Stimulated activated naive CD8-positive, alpha-beta T cell treated with anti-CD3 and anti-CD28 coated beads, Interleukin-15, Interleukin-2, amounts not matched to agents 100 ng/mL and 50 ng/mL, for 24 hours (primary cell): ENCODE data around the gene CACNA1C.

ENCODE experiments used
- H3K27ac Mint-ChIP-seq: one replicate; pipeline ENCODE4 v1.8.0; 2021; ENCODE audit warnings: mild to moderate bottlenecking, mixed read lengths
- H3K27me3 Mint-ChIP-seq: one replicate; pipeline ENCODE4 v1.8.0; 2021; ENCODE audit warnings: mixed read lengths
- H3K36me3 Mint-ChIP-seq: one replicate; pipeline ENCODE4 v1.8.0; 2021; ENCODE audit warnings: low read depth, mixed read lengths
- H3K4me1 Mint-ChIP-seq: one replicate; pipeline ENCODE4 v1.8.0; 2021; ENCODE audit warnings: low read depth, mixed read lengths
- H3K4me3 Mint-ChIP-seq: one replicate; pipeline ENCODE4 v1.8.0; 2021; ENCODE audit warnings: mild to moderate bottlenecking, mixed read lengths
- H3K9me3 Mint-ChIP-seq: one replicate; pipeline ENCODE4 v1.8.0; 2021; ENCODE audit warnings: mixed read lengths

CACNA1C gene

GRCh38 chr12:2493086-2493485 is 440.3 kb downstream of the CACNA1C start:
- Mint-ChIP-seq H3K9me3 (no peaks in the 10 kb centered on the region), H3K27me3 (peaks cover 15% of the 10 kb centered on the region), H3K27ac (no peak overlapping the region), H3K4me3 (no peak overlapping the region), H3K4me1 (no peaks in the 10 kb centered on the region), H3K36me3 (no peaks in the 10 kb centered on the region)

GRCh38 chr12:2494486-2495192 is 441.9 kb downstream of the CACNA1C start:
- Mint-ChIP-seq H3K4me1 (no peaks in the 10 kb centered on the region), H3K9me3 (no peaks in the 10 kb centered on the region), H3K27me3 (peaks cover 15% of the 10 kb centered on the region), H3K4me3 (no peak overlapping the region), H3K36me3 (no peaks in the 10 kb centered on the region), H3K27ac (no peak overlapping the region)

GRCh38 chr12:2495417-2496112 is 442.8 kb downstream of the CACNA1C start:
- H3K9me3 Mint-ChIP-seq, result no peaks in the 10 kb centered on the region
- H3K27me3 Mint-ChIP-seq, result peaks cover 16% of the 10 kb centered on the region
- no peak overlapping the region for H3K4me3 Mint-ChIP-seq
- H3K27ac Mint-ChIP-seq, result no peak overlapping the region
- H3K36me3 Mint-ChIP-seq, result no peaks in the 10 kb centered on the region
- no peaks in the 10 kb centered on the region for H3K4me1 Mint-ChIP-seq

- H3K4me1 Mint-ChIP-seq, result peaks cover 9% of the 10 kb centered on the region
- no peaks in the 10 kb centered on the region for H3K36me3 Mint-ChIP-seq
- no peaks in the 10 kb centered on the region for H3K9me3 Mint-ChIP-seq
- peaks cover 20% of the 10 kb centered on the region for H3K27me3 Mint-ChIP-seq
- no peak overlapping the region for H3K27ac Mint-ChIP-seq
- no peak overlapping the region for H3K4me3 Mint-ChIP-seq
Measured at GRCh38 chr12:2498964-2499500, 446.2 kb downstream of the CACNA1C start.

- H3K27ac Mint-ChIP-seq, result no peak overlapping the region
- peaks cover 9% of the 10 kb centered on the region for H3K4me1 Mint-ChIP-seq
- H3K9me3 Mint-ChIP-seq, result no peaks in the 10 kb centered on the region
- H3K36me3 Mint-ChIP-seq, result no peaks in the 10 kb centered on the region
- peaks cover 10% of the 10 kb centered on the region for H3K27me3 Mint-ChIP-seq
- no peak overlapping the region for H3K4me3 Mint-ChIP-seq
Measured at GRCh38 chr12:2501464-2502191, 448.8 kb downstream of the CACNA1C start.

- Mint-ChIP-seq H3K36me3 (no peaks in the 10 kb centered on the region), H3K27me3 (peaks cover 10% of the 10 kb centered on the region), H3K9me3 (no peaks in the 10 kb centered on the region), H3K4me1 (peaks cover 9% of the 10 kb centered on the region), H3K27ac (no peak overlapping the region), H3K4me3 (no peak overlapping the region)
Measured at GRCh38 chr12:2503036-2503435, 450.2 kb downstream of the CACNA1C start.

- no peaks in the 10 kb centered on the region for H3K9me3 Mint-ChIP-seq
- no peaks in the 10 kb centered on the region for H3K36me3 Mint-ChIP-seq
- no peak overlapping the region for H3K27ac Mint-ChIP-seq
- peaks cover 10% of the 10 kb centered on the region for H3K27me3 Mint-ChIP-seq
- H3K4me3 Mint-ChIP-seq, result no peak overlapping the region
- peaks cover 9% of the 10 kb centered on the region for H3K4me1 Mint-ChIP-seq
Measured at GRCh38 chr12:2503762-2504161, 451.0 kb downstream of the CACNA1C start.

GRCh38 chr12:2504577-2504976 is 451.8 kb downstream of the CACNA1C start:
- H3K36me3 Mint-ChIP-seq, result no peaks in the 10 kb centered on the region
- no peaks in the 10 kb centered on the region for H3K9me3 Mint-ChIP-seq

GRCh38 chr12:2507814-2508213 is 455.0 kb downstream of the CACNA1C start:
- no peak overlapping the region for H3K4me3 Mint-ChIP-seq
- H3K27me3 Mint-ChIP-seq, result no peaks in the 10 kb centered on the region
- H3K4me1 Mint-ChIP-seq, result no peaks in the 10 kb centered on the region
- no peaks in the 10 kb centered on the region for H3K36me3 Mint-ChIP-seq
- no peak overlapping the region for H3K27ac Mint-ChIP-seq
- no peaks in the 10 kb centered on the region for H3K9me3 Mint-ChIP-seq

More at GRCh38 chr12:2504577-2504976, 451.8 kb downstream of the CACNA1C start:
- Mint-ChIP-seq H3K4me3 (no peak overlapping the region), H3K27ac (no peak overlapping the region), H3K4me1 (peaks cover 9% of the 10 kb centered on the region), H3K27me3 (peaks cover 10% of the 10 kb centered on the region)

GRCh38 chr12:2509137-2509536 is 456.4 kb downstream of the CACNA1C start:
- H3K36me3 Mint-ChIP-seq, result no peaks in the 10 kb centered on the region
- no peak overlapping the region for H3K27ac Mint-ChIP-seq
- H3K4me1 Mint-ChIP-seq, result no peaks in the 10 kb centered on the region
- no peaks in the 10 kb centered on the region for H3K27me3 Mint-ChIP-seq
- no peak overlapping the region for H3K4me3 Mint-ChIP-seq
- H3K9me3 Mint-ChIP-seq, result no peaks in the 10 kb centered on the region

GRCh38 chr12:2510045-2510444 is 457.3 kb downstream of the CACNA1C start:
- Mint-ChIP-seq H3K4me1 (no peaks in the 10 kb centered on the region), H3K27ac (no peak overlapping the region), H3K9me3 (no peaks in the 10 kb centered on the region), H3K4me3 (no peak overlapping the region), H3K36me3 (no peaks in the 10 kb centered on the region), H3K27me3 (no peaks in the 10 kb centered on the region)

GRCh38 chr12:2513141-2514037 is 460.6 kb downstream of the CACNA1C start:
- no peaks in the 10 kb centered on the region for H3K4me1 Mint-ChIP-seq
- H3K36me3 Mint-ChIP-seq, result no peaks in the 10 kb centered on the region
- H3K27me3 Mint-ChIP-seq, result no peaks in the 10 kb centered on the region
- no peak overlapping the region for H3K4me3 Mint-ChIP-seq
- H3K9me3 Mint-ChIP-seq, result no peaks in the 10 kb centered on the region
- no peak overlapping the region for H3K27ac Mint-ChIP-seq

- no peaks in the 10 kb centered on the region for H3K36me3 Mint-ChIP-seq
- no peaks in the 10 kb centered on the region for H3K27me3 Mint-ChIP-seq
- H3K4me1 Mint-ChIP-seq, result no peaks in the 10 kb centered on the region
- H3K9me3 Mint-ChIP-seq, result no peaks in the 10 kb centered on the region
- H3K27ac Mint-ChIP-seq, result no peak overlapping the region
- no peak overlapping the region for H3K4me3 Mint-ChIP-seq
Measured at GRCh38 chr12:2514038-2514340, 461.2 kb downstream of the CACNA1C start.

- H3K27me3 Mint-ChIP-seq, result peaks cover 4% of the 10 kb centered on the region
- H3K36me3 Mint-ChIP-seq, result no peaks in the 10 kb centered on the region
- no peak overlapping the region for H3K4me3 Mint-ChIP-seq
- no peaks in the 10 kb centered on the region for H3K9me3 Mint-ChIP-seq
- H3K4me1 Mint-ChIP-seq, result no peaks in the 10 kb centered on the region
- no peak overlapping the region for H3K27ac Mint-ChIP-seq
Measured at GRCh38 chr12:2520722-2521246, 468.0 kb downstream of the CACNA1C start.
